ENCODE measurements around the gene REV1. TPM values are rescaled to one million over a fixed set of nuclear protein-coding genes. Genes with fewer than 3 reads are reported as not detected.
A peak's percentile ranks its signal among the peaks of the same experiment; 100 is the strongest.

The REV1 gene
- total and polyA plus RNA-seq, 2 experiments from 2014 or later: 32.9 to 46.7 TPM

GRCh38 chr2:99507937-99508818, 18.4 kb upstream of the REV1 start:
- Mint-ChIP-seq H3K4me1 (peaks cover 4% of the 10 kb centered on the region; the same call in 1 of the 3 replicates), H3K27ac (no peak overlapping the region), H3K9me3 (no peaks in the 10 kb centered on the region; the same call in 2 of the 3 replicates), H3K4me3 (no peak overlapping the region), H3K27me3 (ENCODE audit: insufficient read depth, low read depth, poor library complexity) (no peaks in the 10 kb centered on the region), H3K36me3 (ENCODE audit: low read depth) (no peaks in the 10 kb centered on the region)
- Histone ChIP-seq H3K27me3 (ENCODE audit: insufficient read depth) (no peaks in the 10 kb centered on the region), H2AFZ (no peak overlapping the region), H3K4me1 (ENCODE audit: insufficient read depth) (no peaks in the 10 kb centered on the region), H3K9me2 (ENCODE audit: insufficient read depth) (no peaks in the 10 kb centered on the region; the same call in 1 of the 2 replicates), H3K36me3 (ENCODE audit: insufficient read depth) (no peaks in the 10 kb centered on the region), H3K79me2 (replicated peaks; ENCODE audit: insufficient read depth) (no peaks in the 10 kb centered on the region), H3K27ac (ENCODE audit: low read depth) (no peak overlapping the region), H4K20me1 (replicated peaks; ENCODE audit: insufficient read depth) (no peaks in the 10 kb centered on the region), H3F3A (replicated peaks; ENCODE audit: low read depth) (no peaks in the 10 kb centered on the region), H3K4me3 (no peak overlapping the region), H3K4me2 (no peak overlapping the region)
- ATAC-seq: no peak
- TF ChIP-seq NANOG (IDR thresholded peaks at IDR 0.05; ENCODE audit: borderline replicate concordance): no peak
- no peak for TF ChIP-seq REST (IDR thresholded peaks at IDR 0.05; ENCODE audit: unreplicated experiment)
- TF ChIP-seq STAT1 (IDR thresholded peaks at IDR 0.05; ENCODE audit: unreplicated experiment): no peak
- DNase-seq (ENCODE audit: low spot score): no peak

GRCh38 chr2:99504844-99505584, 15.2 kb upstream of the REV1 start:
- peaks cover 7% of the 10 kb centered on the region; the same call in 1 of the 3 replicates for H3K4me1 Mint-ChIP-seq
- H3K9me3 Mint-ChIP-seq: no peaks in the 10 kb centered on the region; the same call in 2 of the 3 replicates
- no peaks in the 10 kb centered on the region for H3K27me3 ChIP-seq (ENCODE audit: insufficient read depth)
- H3K27ac ChIP-seq (ENCODE audit: low read depth): no peak overlapping the region
- H3K4me3 ChIP-seq: no peak overlapping the region
- no peak for ATAC-seq
- H3K36me3 ChIP-seq (ENCODE audit: insufficient read depth): no peaks in the 10 kb centered on the region
- H3K27me3 Mint-ChIP-seq (ENCODE audit: insufficient read depth, low read depth, poor library complexity): no peaks in the 10 kb centered on the region
- no peaks in the 10 kb centered on the region for H3F3A ChIP-seq (replicated peaks; ENCODE audit: low read depth)
- no peaks in the 10 kb centered on the region for H3K4me1 ChIP-seq (ENCODE audit: insufficient read depth)
- no peak overlapping the region for H3K4me3 Mint-ChIP-seq
- H3K4me2 ChIP-seq: no peak overlapping the region
- H4K20me1 ChIP-seq (replicated peaks; ENCODE audit: insufficient read depth): no peaks in the 10 kb centered on the region
- no peaks in the 10 kb centered on the region for H3K36me3 Mint-ChIP-seq (ENCODE audit: low read depth)
- H3K9me2 ChIP-seq (ENCODE audit: insufficient read depth): no peaks in the 10 kb centered on the region; the same call in 1 of the 2 replicates
- no peak for DNase-seq (ENCODE audit: low spot score)
- no peaks in the 10 kb centered on the region for H3K79me2 ChIP-seq (replicated peaks; ENCODE audit: insufficient read depth)
- H3K27ac Mint-ChIP-seq: no peak overlapping the region
- H2AFZ ChIP-seq: 0 out of 2 replicates have a peak overlapping the region, but pooled peaks have one; percentile 9
- TF ChIP-seq ZNF462 (CRISPR knock-in tag; IDR thresholded peaks at IDR 0.05): no peak
- TF ChIP-seq ZNF331 (CRISPR knock-in tag; IDR thresholded peaks at IDR 0.05; ENCODE audit: low read depth): no peak
- TF ChIP-seq NANOG (IDR thresholded peaks at IDR 0.05; ENCODE audit: borderline replicate concordance): no peak
- no peak for TF ChIP-seq ETS1 (IDR thresholded peaks at IDR 0.05)
- TF ChIP-seq ZNF114 (CRISPR knock-in tag; IDR thresholded peaks at IDR 0.05): no peak
- no peak for TF ChIP-seq EZH2 (IDR thresholded peaks at IDR 0.05; ENCODE audit: low read depth, unreplicated experiment)

All from GM23338 (cell line).